Esophagus squamous epithelium (tissue), 4 donors: Measurements from ENCODE around the gene PRCP.

Source experiments
- POLR2A ChIP-seq, 4 donors: fragments of 450-650 bp; IDR thresholded peaks; one replicate each; pipeline ENCODE4 v1.6.1; 2017; ENCODE audit warnings: antibody characterized with exemption in 4 of 4, mild to moderate bottlenecking in 4 of 4, moderate library complexity in 3 of 4
- TF ChIP-seq, protein P1 (sequence below), 6 experiments: fragments of 450-650 bp in 4 of 6; fragments of 200-600 bp in 2 of 6; sonication (generic) in 2 of 6; IDR thresholded peaks; one replicate each; pipeline ENCODE4 v1.5.1; 2016 to 2019; ENCODE audit warnings: antibody characterized with exemption in 6 of 6, mild to moderate bottlenecking in 4 of 6, moderate library complexity in 4 of 6

DNA sequence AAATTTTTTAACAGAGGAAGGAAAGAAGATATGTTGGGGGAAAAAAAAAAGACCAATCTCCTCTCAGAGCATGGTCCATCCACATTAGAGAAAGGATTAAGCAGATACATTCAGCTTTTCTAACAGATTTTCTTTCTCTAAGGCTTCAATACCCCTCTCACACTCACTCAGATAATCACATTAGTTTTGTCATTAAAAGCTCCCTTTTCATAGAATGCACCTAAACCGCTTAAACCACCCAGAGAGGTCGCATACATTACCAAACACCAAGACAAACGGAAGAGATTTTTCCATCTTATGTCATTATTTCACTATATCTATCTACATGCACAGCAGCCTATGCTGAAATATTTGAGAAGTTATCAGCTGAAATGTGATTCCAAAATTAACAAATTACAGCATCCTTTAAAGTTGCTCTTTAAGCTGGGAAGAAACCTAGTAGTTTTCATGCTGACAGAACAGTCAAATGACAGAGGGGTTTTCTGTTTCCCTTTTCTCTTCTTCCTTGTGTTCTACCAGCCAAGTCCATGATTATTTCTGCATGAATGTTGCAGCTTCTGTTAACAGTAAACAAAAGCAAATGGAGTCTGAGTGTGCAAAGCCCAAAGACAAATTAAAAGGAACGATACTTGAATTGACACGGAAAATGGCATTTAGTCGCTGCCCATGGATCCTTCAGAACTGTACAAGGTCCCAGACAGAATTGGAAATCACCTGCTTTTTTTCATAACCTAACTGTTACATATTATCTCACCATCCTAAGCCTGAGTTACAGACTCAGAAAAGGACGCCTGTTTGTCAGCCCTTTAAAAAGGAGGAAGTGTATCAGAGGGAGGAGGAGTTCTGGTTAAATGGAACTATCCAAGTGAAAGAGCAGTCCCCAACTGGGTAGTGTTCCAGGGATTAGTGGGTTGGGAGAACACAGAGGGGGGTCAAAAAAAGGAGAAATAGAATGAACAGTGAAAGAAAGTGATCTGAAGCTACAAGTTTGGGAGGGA lies 54.6 kb downstream of the PRCP start:
- TF ChIP-seq, protein P1, sequence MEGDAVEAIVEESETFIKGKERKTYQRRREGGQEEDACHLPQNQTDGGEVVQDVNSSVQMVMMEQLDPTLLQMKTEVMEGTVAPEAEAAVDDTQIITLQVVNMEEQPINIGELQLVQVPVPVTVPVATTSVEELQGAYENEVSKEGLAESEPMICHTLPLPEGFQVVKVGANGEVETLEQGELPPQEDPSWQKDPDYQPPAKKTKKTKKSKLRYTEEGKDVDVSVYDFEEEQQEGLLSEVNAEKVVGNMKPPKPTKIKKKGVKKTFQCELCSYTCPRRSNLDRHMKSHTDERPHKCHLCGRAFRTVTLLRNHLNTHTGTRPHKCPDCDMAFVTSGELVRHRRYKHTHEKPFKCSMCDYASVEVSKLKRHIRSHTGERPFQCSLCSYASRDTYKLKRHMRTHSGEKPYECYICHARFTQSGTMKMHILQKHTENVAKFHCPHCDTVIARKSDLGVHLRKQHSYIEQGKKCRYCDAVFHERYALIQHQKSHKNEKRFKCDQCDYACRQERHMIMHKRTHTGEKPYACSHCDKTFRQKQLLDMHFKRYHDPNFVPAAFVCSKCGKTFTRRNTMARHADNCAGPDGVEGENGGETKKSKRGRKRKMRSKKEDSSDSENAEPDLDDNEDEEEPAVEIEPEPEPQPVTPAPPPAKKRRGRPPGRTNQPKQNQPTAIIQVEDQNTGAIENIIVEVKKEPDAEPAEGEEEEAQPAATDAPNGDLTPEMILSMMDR (IDR thresholded peaks at IDR 0.05), result no peak
- TF ChIP-seq POLR2A (IDR thresholded peaks at IDR 0.05), result no peak
